IMR-90 (cell line): Measurements from ENCODE around the gene PRIMA1.

Source experiments
- CEBPB ChIP-seq: IDR thresholded peaks from 2 replicates; pipeline ENCODE4 v1.6.1; 2012; ENCODE audit warnings: low read depth, low read length, improper control_type of control experiment
- CHD1 ChIP-seq: IDR thresholded peaks from 2 replicates; pipeline ENCODE4 v1.6.1; 2012; ENCODE audit warnings: low read depth, low read length, improper control_type of control experiment
- CTCF ChIP-seq: conservative IDR thresholded peaks from 2 replicates; pipeline ENCODE4 v1.5.1; 2012; ENCODE audit warnings: mild to moderate bottlenecking, low read depth, low read length, improper control_type of control experiment
- ELK1 ChIP-seq: fragments of 150-350 bp; IDR thresholded peaks from 2 replicates; pipeline ENCODE4 v1.6.1; 2016; ENCODE audit warnings: low read depth, mild to moderate bottlenecking, low read length, moderate library complexity, borderline replicate concordance
- FOS ChIP-seq: fragments of 150-350 bp; IDR thresholded peaks from 2 replicates; pipeline ENCODE4 v1.6.1; 2016; ENCODE audit warnings: low read depth, low read length
- MAFK ChIP-seq: IDR thresholded peaks from 2 replicates; pipeline ENCODE4 v1.6.1; 2012; ENCODE audit warnings: low read depth, low read length, improper control_type of control experiment
- MXI1 ChIP-seq: IDR thresholded peaks from 2 replicates; pipeline ENCODE4 v1.6.1; 2012; ENCODE audit warnings: low read depth, mild to moderate bottlenecking, low read length, moderate library complexity, borderline replicate concordance
- NFE2L2 ChIP-seq: fragments of 150-350 bp; IDR thresholded peaks from 2 replicates; pipeline ENCODE4 v1.6.1; 2016; ENCODE audit warnings: low read depth, mild to moderate bottlenecking, low read length
- POLR2A ChIP-seq: IDR thresholded peaks from 2 replicates; pipeline ENCODE4 v1.6.1; 2012; ENCODE audit warnings: mild to moderate bottlenecking, low read depth, low read length
- RAD21 ChIP-seq: IDR thresholded peaks from 2 replicates; pipeline ENCODE4 v1.6.1; 2012; ENCODE audit warnings: low read length, improper control_type of control experiment
- RCOR1 ChIP-seq: IDR thresholded peaks from 2 replicates; pipeline ENCODE4 v1.6.1; 2012; ENCODE audit warnings: mild to moderate bottlenecking, low read length, improper control_type of control experiment; ENCODE audit not compliant: insufficient replicate concordance
- SMC3 ChIP-seq: fragments of 150-350 bp; IDR thresholded peaks from 2 replicates; pipeline ENCODE4 v1.6.1; 2016; ENCODE audit warnings: low read depth, mild to moderate bottlenecking, antibody characterized with exemption, low read length, moderate library complexity
- USF2 ChIP-seq: fragments of 150-350 bp; IDR thresholded peaks from 2 replicates; pipeline ENCODE4 v1.6.1; 2017; ENCODE audit warnings: mild to moderate bottlenecking, antibody characterized with exemption, low read length, low read depth

GRCh38 chr14:93824076-93824475 lies 35.8 kb upstream of the PRIMA1 start:
- TF ChIP-seq CTCF (no peak), RAD21 (no peak), MAFK (no peak), RCOR1 (no peak), POLR2A (no peak), SMC3 (no peak), CEBPB (no peak), CHD1 (no peak), NFE2L2 (no peak), ELK1 (no peak), MXI1 (no peak), FOS (no peak), USF2 (no peak)
